BE2C (cell line): Measurements from ENCODE around the gene PFN4.

Source experiments
- DNase-seq: peaks from one replicate; pipeline ENCODE4 v3.0.0-alpha.2; 2020
- H3K27me3 ChIP-seq: fragments of 250-450 bp; sonication (Bioruptor Pico); 2 replicates; pipeline ENCODE4 v1.5.1; 2020; ENCODE audit warnings: mild to moderate bottlenecking
- H3K36me3 ChIP-seq: fragments of 250-450 bp; sonication (Bioruptor Pico); 2 replicates; pipeline ENCODE4 v1.5.1; 2020; ENCODE audit warnings: mild to moderate bottlenecking
- H3K4me1 ChIP-seq: fragments of 250-450 bp; sonication (Bioruptor Pico); 2 replicates; pipeline ENCODE4 v1.5.1; 2020
- H3K4me3 ChIP-seq: 2 replicates; pipeline ENCODE4 v1.5.1; 2011; ENCODE audit warnings: low read depth, low read length
- H3K9me3 ChIP-seq: fragments of 250-450 bp; sonication (Bioruptor Pico); 2 replicates; pipeline ENCODE4 v1.5.1; 2020
- CTCF ChIP-seq: IDR thresholded peaks from 2 replicates; pipeline ENCODE4 v1.5.1; 2012; ENCODE audit warnings: mild to moderate bottlenecking, low read depth, low read length

PFN4 gene

GRCh38 chr2:24065341-24065740, 57.8 kb downstream of the PFN4 start:
- peaks cover 22% of the 10 kb centered on the region for H3K36me3 ChIP-seq

More at GRCh38 chr2:24065341-24065740, 57.8 kb downstream of the PFN4 start:
- Histone ChIP-seq H3K4me3 (no peak overlapping the region), H3K4me1 (no peaks in the 10 kb centered on the region), H3K27me3 (no peaks in the 10 kb centered on the region), H3K9me3 (no peaks in the 10 kb centered on the region)
- no peak for DNase-seq
- TF ChIP-seq CTCF: no peak
